Stimulated activated naive CD8-positive, alpha-beta T cell treated with anti-CD3 and anti-CD28 coated beads, Interleukin-15, Interleukin-2, amounts not matched to agents 100 U/mL and 50 U/mL, for 24 hours (primary cell): ENCODE measurements around the gene CCDC178.

Experiments
- ATAC-seq: fragments of 150-1000 bp; cut with Tn5 transposase; one replicate; pipeline ENCODE4 v1.10.0; 2021
- DNase-seq: peaks from one replicate; pipeline ENCODE4 v3.0.0; 2021

The CCDC178 gene

DNA sequence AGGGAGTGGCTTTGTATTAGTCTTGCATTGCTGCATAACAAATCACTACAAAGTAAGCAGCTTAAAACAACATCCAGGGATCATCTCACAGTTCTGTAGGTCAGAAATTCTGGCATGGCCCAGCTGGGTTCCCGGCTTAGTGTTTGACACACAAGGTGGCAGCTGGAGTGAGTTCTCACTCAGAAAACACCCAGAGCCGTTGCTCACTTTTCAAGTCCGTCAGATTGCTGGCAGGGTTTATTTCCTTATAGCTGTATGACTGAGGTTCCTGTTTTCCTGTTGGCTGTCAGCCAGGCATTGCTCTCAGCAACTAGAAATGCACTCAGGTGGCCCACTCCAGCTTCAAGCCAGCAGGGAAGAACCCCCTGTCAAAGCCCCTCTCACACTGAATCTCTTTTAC, 324.1 kb downstream of the CCDC178 start:
- no peak for DNase-seq
- ATAC-seq, result no peak

DNA sequence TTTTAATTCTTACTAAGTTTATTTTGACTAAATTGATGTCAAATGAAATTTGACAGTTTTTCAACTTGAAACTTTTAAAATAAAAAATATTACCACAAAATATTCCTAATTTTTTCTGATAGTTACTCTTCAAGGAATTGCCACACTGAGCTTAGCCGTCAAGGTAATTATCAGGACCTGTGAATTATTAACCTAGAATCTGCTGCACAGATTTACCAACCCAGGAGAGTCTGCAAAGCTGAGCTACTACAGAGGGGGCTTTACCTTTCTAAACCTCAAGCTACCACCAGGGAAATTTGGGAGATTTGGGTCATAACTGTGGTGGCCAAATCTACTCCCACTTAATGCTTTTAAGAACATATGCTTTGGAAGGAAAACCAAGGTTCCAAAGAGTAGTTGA, 324.6 kb downstream of the CCDC178 start:
- DNase-seq (no peak), ATAC-seq (no peak)

DNA sequence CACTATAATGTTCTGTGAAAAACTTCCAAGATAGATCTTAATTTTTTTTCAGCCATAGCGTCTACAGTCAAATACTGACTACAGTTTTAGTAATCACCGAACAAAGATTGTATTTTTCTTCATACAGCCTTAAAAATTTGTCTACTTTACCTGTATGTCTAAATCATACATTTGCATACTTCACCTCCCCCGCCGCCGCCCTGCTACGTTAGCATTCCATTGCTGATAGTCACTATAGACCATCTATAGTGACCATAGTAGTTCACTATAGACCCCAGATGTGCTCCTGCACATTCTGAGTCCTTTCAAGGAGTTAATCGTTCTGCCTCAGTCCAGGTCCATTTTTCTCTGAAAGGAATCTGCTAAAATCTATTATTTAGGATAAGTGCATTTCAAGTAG, 325.0 kb downstream of the CCDC178 start:
- DNase-seq (no peak), ATAC-seq (no peak)

DNA sequence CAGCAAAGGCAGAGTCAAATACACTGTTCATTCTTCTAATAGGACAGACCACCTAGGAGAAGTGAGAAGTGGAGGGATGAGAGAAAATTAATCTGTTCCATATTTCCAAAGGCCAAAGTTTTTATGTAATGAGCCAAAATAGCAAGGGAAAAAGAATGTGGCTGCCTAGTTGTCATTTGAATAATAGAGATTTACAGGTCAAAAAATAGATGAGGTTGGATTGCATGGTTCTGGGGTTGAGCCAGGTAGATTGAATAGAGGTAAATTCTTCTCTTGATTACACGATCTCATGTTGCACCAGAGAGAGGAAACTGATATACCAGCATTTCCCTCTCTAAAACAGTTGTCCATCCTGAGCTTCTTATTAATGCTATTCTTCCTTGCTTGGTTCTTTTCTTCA, 325.8 kb downstream of the CCDC178 start:
- DNase-seq (no peak), ATAC-seq (no peak)

DNA sequence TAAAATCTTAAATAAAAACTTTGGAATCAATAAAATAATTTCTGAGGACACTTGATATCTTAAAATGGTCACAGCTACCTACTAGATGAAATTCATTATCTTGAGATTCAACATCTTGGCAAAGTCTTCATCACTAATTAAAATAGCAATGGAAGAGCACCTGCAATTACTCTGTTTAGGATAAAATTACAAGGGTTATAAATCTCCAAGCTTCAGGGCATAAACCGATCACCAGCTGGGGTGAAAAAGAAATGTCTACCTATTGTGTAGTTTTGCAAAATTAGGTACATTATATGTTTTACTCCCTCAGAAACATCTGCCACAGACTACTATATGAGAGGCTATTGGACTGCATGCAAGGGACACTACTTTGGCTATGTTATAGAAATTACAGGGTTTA, 327.1 kb downstream of the CCDC178 start:
- DNase-seq, result no peak
- ATAC-seq, result no peak

DNA sequence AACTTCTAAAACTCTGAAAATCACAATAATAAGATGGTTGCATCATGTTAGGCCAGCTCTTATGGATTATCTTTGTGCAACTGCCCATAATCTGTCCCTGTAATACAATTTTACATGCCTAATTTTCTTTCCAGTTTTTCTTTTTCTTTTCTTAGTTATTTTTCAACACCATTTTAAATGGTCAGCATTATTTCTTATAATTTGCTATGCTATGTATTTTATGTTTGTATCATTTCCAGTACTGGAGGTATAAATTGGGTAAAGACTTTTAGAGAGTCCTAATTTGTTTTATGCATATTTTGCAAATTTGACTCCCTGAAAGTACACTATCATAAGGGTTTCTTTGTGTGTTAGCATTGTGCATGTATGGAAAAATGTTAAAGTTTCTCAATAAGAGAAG, 333.0 kb downstream of the CCDC178 start:
- DNase-seq, result no peak
- ATAC-seq, result no peak

DNA sequence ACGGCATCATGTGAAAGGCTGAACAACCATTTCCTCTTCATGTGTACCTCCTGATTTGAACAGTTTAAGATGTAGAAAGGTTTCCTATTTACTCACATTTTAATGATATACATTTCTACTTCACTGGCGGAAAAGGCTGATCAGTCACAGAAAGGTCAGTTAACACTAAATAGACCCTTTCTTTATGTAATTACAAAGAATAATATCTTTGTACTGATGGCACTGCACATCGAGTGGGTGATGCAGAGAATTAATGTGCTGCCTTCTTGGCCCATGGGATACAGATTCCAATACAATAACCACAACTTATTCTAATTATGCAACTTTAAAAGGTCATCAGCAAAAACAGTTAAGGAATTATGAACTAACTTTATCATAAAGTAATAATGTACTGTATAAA, 339.2 kb downstream of the CCDC178 start:
- DNase-seq, result no peak
- no peak for ATAC-seq

DNA sequence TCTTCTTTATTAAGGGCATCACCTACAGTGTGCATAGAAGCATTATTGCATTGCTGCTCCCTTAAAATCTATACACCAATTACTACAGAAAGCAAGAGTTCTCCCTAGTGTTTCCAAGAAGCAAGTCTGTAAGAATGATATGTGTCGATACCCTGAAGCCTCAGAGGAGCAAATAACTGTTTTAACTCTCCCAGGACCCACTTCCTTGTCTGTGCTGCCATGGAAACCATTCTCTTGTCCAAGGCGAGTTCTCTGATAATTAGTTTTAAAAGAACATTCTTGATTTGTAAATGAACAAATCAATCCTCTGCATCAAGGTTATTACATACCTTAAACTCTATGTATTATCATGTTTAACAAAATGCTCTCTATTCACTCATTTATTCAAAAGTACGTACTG, 340.9 kb downstream of the CCDC178 start:
- DNase-seq (no peak), ATAC-seq (no peak)

DNA sequence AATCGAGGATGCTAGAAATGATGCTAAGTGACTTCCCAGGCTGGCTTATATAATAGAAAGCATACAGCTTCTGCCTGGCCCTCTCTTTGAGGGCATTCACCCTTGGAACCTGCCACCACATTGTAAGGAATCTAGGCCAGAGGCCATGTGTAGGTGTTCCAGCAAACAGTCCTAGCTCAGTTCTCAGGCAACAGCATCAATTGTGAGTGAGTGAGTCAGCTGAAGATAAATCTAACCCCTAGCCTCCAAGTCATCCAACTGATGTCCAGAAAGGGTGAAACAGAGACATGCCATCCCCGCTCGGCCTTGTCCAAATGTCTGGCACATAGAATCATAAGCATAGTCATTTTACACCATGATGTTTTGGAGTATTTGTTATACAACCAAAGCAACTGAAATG, 343.4 kb downstream of the CCDC178 start:
- ATAC-seq (no peak), DNase-seq (no peak)

DNA sequence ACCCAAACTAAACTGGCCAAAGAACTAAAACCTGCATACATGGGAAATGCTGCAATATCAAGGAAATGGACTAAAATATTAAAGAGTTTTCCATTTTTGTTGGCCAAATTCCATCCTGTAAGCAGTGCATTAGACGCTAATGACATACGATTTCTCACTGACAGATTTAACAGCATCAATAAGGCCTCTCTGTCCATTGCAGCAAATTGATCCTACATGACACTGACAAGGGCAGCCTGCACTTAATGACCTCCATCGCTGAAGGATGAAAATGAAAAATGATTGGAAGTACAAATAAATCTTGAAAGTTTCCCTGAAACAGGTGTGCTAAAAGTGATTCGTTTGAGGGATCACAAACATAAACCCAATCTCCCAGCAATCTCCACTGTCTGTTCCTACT, 350.1 kb downstream of the CCDC178 start:
- ATAC-seq (no peak), DNase-seq (no peak)

DNA sequence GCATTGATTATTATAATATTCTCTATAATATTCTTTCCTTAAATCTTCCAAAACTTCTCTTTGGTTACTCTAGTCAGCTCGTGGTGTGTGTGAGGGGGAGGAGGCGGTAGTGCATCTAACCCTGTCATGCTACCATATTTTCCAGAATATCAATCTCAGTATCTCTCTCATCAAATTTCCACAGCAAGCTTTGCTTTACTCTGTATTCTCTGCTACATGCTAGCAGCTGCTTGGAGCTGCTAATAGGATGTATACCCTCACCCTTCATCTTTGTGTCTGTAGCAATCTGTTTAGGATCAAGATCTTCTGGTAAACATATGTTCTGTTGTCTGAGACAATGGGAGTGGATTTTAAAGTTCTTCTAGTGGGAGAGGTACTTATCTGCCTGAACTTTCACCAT, 363.9 kb downstream of the CCDC178 start:
- DNase-seq (no peak), ATAC-seq (no peak)

DNA sequence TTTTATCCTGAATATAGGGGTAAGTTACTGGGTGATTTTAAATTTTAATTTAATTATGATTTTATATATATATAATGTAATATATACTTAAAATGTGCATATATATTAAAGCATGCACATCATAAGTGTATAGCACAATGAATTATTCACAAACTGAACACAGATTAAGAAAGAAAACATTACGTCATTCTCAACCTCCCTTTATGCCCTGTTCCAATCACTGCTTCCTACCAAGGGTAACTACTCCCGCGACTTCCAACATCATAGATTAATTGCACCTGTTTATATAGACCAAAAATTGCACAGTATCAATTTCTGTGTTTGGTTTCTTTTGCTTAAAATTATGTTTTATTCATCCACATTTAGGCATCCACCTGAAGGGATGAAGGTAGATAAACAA, 366.4 kb downstream of the CCDC178 start:
- no peak for DNase-seq

DNA sequence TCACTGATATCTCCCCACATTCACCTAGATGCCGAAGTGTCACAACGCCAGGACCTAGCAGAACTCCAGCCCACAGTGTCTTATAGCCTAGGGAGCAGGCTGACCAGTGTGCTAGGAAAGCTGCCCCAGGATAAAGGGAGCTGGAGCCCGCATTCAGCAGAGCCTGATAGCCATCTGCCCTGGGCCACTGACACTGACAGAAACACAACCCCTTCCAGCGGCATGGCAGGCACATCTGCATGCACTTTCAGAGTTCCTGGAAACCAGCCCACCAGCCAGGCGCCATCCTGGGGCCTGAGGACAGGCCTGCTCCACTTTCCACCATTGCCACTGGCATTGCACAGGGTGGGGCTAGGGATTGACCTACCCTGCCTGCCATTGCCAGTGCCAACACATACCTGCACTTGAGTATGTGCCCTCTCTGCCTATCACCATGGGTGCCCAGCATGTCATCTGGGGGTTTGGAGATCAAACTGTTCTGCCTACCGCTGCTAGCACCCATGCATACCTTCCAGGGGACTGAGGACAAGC, 377.6 kb downstream of the CCDC178 start:
- no peak for DNase-seq
- no peak for ATAC-seq

More for the DNA sequence above, 366.4 kb downstream of the CCDC178 start:
- no peak for ATAC-seq

DNA sequence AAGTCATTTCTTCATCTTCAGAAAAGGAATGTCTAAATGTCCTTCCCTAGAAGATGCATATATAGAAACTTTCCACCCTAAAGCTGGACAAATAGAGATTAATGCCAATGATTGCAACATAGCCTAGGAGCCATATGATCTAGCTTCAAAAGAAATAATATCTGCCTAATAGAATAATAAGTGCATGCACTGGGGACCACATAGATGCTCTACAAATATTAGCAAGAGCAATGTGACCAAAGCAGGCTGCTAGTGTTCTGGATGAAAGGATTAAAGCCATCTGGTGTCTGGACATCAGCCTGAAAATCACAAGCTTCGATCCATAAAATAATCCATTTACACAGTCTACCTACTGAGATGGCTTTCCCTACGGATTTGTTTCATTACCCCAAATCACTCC, 387.6 kb downstream of the CCDC178 start:
- no peak for ATAC-seq

DNA sequence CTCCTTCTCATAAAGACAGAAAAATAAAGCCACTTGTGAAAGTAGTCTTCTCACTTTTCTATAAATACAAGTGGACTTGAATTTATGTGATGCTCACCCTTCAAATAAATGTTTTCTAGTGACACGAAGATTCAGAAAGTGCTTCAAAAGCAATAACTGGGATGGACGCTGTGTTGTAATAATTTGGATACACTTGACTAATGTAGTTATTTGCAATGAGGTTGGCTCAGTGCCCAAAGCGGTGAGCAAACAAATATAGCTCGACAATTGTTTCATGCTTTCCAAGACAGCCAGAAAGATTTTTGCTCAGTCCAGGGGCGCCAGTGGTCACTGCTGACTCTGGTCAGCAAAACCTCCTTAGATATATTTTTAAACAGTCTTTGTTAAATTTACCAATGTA, 389.1 kb downstream of the CCDC178 start:
- no peak for ATAC-seq
- DNase-seq, result no peak

More for the DNA sequence above, 387.6 kb downstream of the CCDC178 start:
- no peak for DNase-seq

DNA sequence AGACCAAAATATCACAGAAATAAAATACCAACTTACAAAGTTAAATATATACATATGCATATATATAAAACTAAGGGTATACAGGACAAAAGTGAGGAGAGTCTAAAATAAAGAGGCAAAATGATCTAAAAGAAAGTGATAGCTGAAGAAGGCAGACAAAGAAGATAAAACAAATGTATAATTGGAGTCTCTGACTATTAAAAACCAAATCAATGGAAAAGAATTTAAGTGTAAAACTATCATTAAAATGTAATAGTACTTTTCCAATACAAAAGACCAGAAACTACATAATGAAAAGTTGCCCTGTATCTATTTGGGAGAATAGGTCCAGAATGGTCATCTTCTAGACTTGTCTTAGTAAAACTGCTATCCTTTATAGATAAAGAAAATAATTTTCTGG, 400.3 kb downstream of the CCDC178 start:
- ATAC-seq, result no peak
- no peak for DNase-seq

DNA sequence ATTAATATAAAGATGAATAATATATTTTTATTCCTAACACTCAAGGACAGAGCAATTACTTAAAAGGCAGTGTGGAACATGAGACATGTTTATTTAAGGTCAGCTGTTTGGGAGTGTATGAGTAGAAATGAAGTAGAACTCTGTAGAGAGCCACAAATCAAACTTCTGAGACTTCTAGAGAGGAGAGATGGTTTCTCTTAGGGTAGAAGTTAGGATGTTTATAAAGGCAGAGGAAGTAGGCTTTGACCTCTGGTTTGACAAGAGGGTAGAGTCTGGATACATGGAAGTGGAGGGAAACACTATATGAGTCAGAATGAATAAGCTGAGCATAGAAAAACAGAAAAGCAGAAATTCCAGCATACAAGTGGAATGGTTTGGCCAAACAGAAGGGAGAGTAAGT, 405.6 kb downstream of the CCDC178 start:
- no peak for ATAC-seq
- no peak for DNase-seq

DNA sequence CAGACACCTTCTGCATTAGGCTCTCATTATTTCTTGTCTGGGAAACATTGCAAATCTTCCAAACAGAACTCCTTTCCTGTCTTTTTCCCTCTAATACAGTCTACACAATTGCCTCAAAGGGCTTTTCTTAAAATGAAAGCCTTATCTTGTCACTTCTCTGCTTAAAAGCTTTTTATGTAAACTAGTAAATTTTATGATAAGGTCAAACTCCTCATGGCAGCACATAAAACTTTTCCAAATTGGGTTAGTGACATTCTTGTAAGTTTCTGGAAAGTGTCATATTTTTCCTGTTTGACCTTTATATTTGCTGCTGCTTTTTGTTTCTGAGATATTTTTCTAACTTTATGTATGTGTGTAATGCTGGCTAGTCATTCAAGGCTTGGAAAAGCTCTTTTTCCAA, 406.3 kb downstream of the CCDC178 start:
- no peak for DNase-seq
- ATAC-seq, result no peak

DNA sequence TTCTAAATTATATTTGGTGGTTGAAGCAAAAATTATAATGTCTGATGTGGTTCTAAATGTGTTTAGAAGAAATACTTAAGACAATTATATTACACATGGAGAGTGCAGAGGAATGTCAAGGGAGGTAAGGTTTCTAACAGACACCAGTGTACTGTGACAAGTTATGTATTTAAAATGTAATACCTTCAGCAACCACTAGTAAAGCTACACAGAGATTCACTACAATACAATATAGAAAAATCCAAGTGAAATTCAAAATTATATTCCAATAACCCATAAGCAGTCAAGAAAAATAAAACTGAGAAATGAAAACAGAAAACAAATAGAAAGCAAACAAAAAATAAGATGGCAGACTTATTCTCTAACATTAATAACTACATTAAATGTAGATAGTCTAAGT, 418.2 kb downstream of the CCDC178 start:
- DNase-seq, result no peak
- no peak for ATAC-seq

DNA sequence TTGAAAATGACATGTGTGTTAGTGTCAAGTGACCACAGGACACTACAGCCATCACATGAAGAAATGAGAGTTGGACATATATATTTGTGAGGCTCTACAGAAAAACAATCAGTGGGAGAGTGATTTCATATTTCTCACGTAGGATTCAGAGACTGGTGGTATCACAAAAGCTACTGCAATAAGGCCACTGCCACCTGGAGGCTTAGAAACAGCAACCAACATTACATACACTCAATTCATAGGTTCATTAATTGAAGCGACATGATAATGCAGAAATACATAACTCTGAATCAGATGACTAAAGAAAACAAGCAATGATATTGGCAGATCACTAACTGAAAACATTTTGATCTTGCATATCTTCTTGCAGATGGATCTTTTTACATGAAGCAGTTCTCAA, 419.6 kb downstream of the CCDC178 start:
- no peak for DNase-seq
- ATAC-seq, result no peak

DNA sequence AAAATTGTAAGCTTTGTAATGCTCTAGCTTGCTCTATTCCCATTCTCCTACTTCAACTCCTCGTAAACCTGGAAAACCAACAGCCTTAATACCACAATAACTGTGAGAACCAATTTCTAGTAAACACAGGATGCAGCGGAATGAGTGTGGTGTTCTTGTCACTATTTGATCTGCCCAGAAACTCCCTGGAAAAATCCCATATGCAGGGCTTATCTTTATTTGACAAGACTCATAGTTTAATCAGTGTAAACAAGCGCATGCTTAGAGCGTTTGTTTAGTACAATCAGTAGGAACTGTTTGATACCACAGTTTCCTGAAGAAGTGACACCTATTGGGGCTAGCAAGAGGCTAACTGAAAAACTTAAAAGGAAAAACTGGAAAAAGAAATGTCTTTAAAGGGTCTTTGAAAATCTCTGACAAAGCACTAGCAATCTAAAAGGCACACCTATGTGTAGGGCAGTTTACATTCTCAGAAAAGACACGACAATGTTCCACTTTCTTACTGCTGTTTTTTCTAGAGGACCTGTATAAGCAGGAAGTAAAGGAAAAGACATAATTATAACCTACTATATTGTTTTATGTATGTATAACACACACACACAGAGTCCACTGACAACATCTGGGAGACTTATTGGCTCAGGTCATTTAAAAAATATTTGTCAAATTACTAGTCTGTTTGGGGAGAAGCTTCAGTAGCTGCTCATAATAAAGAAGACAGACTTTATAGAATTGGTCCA, 426.3 kb downstream of the CCDC178 start:
- no peak for ATAC-seq
- no peak for DNase-seq

DNA sequence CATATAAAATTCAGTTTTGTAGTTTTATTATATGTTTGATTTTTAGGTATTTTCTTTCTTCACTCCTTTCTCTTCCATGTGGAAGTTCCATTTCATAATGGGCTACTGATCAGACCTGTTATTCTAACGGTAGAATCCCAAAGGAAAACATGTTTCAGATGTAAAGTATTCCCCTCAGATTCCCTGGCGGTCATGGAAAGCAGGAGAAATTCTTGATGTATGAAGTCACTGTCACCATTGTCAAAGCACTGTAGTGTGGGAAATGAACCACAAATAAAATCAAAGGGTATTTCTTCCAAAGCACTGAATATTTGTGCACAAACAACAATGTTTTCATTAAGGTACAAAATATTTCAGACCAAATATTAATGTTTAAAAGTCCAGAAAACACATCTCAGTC, 430.4 kb downstream of the CCDC178 start:
- DNase-seq (no peak), ATAC-seq (no peak)

DNA sequence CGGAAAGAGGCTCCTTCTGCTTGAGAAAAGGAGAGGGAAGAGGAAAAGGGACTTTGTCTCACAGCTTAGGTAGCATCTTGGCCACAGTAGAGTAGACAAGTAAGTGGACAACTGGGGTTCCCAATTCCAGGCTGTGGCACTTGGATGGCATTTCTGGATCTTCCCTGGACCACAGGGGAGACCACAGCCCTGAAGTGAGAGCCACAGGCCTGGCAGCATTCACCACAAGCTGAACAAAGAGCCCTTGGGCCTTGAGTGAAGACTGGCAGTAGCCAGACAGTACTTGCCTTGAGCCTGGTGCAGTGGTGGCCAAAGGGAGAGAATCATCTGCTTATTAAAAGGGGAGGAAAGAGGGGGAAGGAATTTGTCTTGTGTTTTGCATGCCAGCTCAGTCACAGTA, 441.6 kb downstream of the CCDC178 start:
- DNase-seq (no peak), ATAC-seq (no peak)

DNA sequence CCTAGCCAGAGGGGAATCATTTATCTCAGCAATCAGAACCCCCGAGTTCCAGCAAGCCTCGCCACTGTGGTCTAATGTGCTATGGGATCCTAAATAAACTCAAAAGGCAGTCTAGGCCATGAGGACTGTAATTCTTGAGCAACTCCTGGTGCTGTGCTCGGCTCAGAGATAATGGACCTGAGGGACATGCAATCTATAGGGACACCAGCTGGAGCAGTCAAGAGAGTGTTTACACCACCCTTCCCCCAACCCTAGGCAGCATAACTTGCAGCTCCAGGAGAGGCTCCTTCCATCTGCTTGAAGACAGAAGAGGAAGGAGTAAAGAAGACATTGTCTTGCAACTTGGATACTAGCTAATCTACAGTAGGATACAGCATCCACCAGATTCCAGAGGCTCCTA, 442.2 kb downstream of the CCDC178 start:
- no peak for ATAC-seq

DNA sequence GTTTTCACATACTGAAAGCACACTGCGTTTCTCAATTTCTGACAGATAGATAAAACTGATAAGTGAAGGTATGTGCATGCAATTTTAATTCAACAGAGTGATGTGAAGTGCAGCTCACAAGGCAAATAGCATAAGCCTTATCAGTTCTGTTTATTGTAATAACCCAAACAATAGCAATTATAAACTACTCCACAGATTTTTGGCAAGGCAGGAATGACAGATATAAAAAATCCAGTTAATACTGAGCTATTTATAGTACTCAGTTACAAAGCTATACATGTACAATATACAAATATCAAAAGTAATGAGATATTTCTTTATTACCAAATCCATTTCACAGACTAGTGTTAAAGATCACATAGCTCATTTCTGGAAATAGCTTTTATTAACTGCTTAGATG, 456.8 kb downstream of the CCDC178 start:
- no peak for ATAC-seq
- no peak for DNase-seq

More for the DNA sequence above, 442.2 kb downstream of the CCDC178 start:
- DNase-seq, result no peak
